Measurements from ENCODE around the gene ARHGAP28. TPM values are rescaled to one million over a fixed set of nuclear protein-coding genes. Genes with fewer than 3 reads are reported as not detected.

The ARHGAP28 gene
- total RNA-seq, 1 experiment from 2014 or later, result not detected

- Mint-ChIP-seq H3K27me3 (ENCODE audit: unreplicated experiment) (peaks cover 61% of the 10 kb centered on the region), H3K4me1 (ENCODE audit: low read depth, unreplicated experiment) (peaks cover 7% of the 10 kb centered on the region), H3K9me3 (ENCODE audit: low read depth, unreplicated experiment) (no peaks in the 10 kb centered on the region), H3K36me3 (ENCODE audit: insufficient read depth, unreplicated experiment) (peaks cover 10% of the 10 kb centered on the region), H3K27ac (ENCODE audit: unreplicated experiment) (no peak overlapping the region), H3K4me3 (ENCODE audit: low read depth, unreplicated experiment) (no peak overlapping the region)
- intact Hi-C loops (cut with micrococcal nuclease; ENCODE audit: unreplicated experiment), result no loop called here
- CTCF ChIA-PET, result no interaction called here
- TF ChIP-seq CTCF (IDR thresholded peaks at IDR 0.05; ENCODE audit: unreplicated experiment), result no peak
- no TSS peak for BruUV-seq (replicated peaks)
- no peak for DNase-seq
Measured at GRCh38 chr18:6732952-6733351, 3.4 kb downstream of the ARHGAP28 start.

GRCh38 chr18:6733758-6734157, 4.2 kb downstream of the ARHGAP28 start:
- TF ChIP-seq CTCF (IDR thresholded peaks at IDR 0.05; ENCODE audit: unreplicated experiment), result no peak
- Mint-ChIP-seq H3K36me3 (ENCODE audit: insufficient read depth, unreplicated experiment) (peaks cover 9% of the 10 kb centered on the region), H3K27ac (ENCODE audit: unreplicated experiment) (no peak overlapping the region), H3K9me3 (ENCODE audit: low read depth, unreplicated experiment) (no peaks in the 10 kb centered on the region), H3K4me3 (ENCODE audit: low read depth, unreplicated experiment) (no peak overlapping the region), H3K27me3 (ENCODE audit: unreplicated experiment) (peaks cover 61% of the 10 kb centered on the region), H3K4me1 (ENCODE audit: low read depth, unreplicated experiment) (peaks cover 7% of the 10 kb centered on the region)
- intact Hi-C loops (cut with micrococcal nuclease; ENCODE audit: unreplicated experiment), result no loop called here
- DNase-seq, result no peak
- CTCF ChIA-PET, result no interaction called here
- no TSS peak for BruUV-seq (replicated peaks)

- H3K4me1 Mint-ChIP-seq (ENCODE audit: low read depth, unreplicated experiment), result no peaks in the 10 kb centered on the region
- no peaks in the 10 kb centered on the region for H3K9me3 Mint-ChIP-seq (ENCODE audit: low read depth, unreplicated experiment)
- no peak overlapping the region for H3K4me3 Mint-ChIP-seq (ENCODE audit: low read depth, unreplicated experiment)
- DNase-seq, result no peak
- H3K27ac Mint-ChIP-seq (ENCODE audit: unreplicated experiment), result no peak overlapping the region
- intact Hi-C loops (cut with micrococcal nuclease; ENCODE audit: unreplicated experiment), result no loop called here
- CTCF ChIA-PET, result no interaction called here
- H3K36me3 Mint-ChIP-seq (ENCODE audit: insufficient read depth, unreplicated experiment), result no peaks in the 10 kb centered on the region
- no peak for TF ChIP-seq CTCF (IDR thresholded peaks at IDR 0.05; ENCODE audit: unreplicated experiment)
- H3K27me3 Mint-ChIP-seq (ENCODE audit: unreplicated experiment), result peaks cover 53% of the 10 kb centered on the region
- BruUV-seq (replicated peaks), result no TSS peak
Measured at GRCh38 chr18:6734726-6735430, 5.4 kb downstream of the ARHGAP28 start.

- CTCF ChIA-PET, result no interaction called here
- intact Hi-C loops (cut with micrococcal nuclease; ENCODE audit: unreplicated experiment), result no loop called here
- no TSS peak for BruUV-seq (replicated peaks)
- TF ChIP-seq CTCF (IDR thresholded peaks at IDR 0.05; ENCODE audit: unreplicated experiment), result no peak
- DNase-seq, result no peak
- Mint-ChIP-seq H3K36me3 (ENCODE audit: insufficient read depth, unreplicated experiment) (no peaks in the 10 kb centered on the region), H3K4me1 (ENCODE audit: low read depth, unreplicated experiment) (no peaks in the 10 kb centered on the region), H3K27me3 (ENCODE audit: unreplicated experiment) (peaks cover 51% of the 10 kb centered on the region), H3K27ac (ENCODE audit: unreplicated experiment) (no peak overlapping the region), H3K9me3 (ENCODE audit: low read depth, unreplicated experiment) (no peaks in the 10 kb centered on the region), H3K4me3 (ENCODE audit: low read depth, unreplicated experiment) (no peak overlapping the region)
Measured at GRCh38 chr18:6737833-6738232, 8.3 kb downstream of the ARHGAP28 start.

Measured in Calu3 (cell line).